HG02623 (cell line): ENCODE data around the gene ZNF275.
"Not testable (repeated sequence)": the region's sequence is repeated elsewhere in the genome, so short reads cannot be mapped to it uniquely, and the experiment has no call there.

Experiments
- ATAC-seq: cut with Tn5 transposase; IDR thresholded peaks from one replicate; pipeline ENCODE4 v1.9.1; 2021; ENCODE audit warnings: moderate library complexity; ENCODE audit not compliant: unreplicated experiment

The ZNF275 gene

GRCh38 chrX:153333821-153334653 is at the start of gene ZNF275:
TSS of gene ZNF275 (plus strand) at chrX:153334153. CDS start at chrX:153336680, 2,527 bp downstream.
- ATAC-seq, result peak; percentile 85

GRCh38 chrX:153285678-153286077 is 48.3 kb upstream of the ZNF275 start:
- ATAC-seq, result not testable (repeated sequence)

DNA sequence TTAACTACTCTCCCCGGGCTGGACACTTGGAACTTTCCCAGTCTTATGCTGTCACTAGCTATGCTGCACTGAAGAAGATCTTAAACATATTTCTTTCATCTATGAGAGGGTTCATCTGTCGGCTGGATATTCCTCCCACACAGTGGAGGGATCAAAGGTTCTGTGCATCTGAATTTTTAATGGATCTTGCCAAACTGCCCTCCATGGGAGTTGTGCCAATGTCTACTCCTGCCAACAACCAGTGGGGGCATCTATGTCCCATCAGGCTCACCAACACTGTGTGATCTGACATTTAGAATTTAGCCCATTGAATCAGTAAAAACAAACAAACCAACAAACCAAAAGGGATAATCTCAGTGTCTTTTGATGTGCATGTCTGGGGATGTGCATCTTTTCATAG is 45.1 kb upstream of the ZNF275 start:
- ATAC-seq, result not testable (repeated sequence)

DNA sequence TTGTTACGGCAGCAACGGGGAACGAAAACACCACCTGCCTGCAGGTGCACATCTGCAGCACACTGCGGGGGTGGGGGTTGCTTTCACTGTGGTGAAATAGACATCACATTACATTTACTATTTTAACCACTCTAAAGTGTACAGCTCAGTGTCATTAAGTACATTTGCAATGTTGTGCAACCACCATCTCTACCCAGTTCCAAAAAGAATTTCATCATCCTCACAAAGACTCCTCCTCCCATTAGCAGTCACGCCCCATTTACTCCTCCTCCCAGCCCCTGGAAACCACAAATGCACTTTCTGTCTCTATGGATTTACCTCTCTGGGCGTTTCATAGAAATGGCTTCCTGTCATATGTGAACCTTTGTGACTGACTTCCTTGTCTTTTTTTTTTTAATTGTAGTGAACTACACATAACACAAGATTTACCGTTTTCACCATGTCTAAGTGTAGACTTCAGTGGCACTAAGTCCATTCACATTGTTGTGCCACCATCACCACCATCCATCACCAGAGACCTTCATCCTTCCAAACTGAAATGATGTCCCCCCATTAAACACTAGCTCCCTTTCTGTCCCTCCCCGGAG is 40.4 kb upstream of the ZNF275 start:
- ATAC-seq, result not testable (repeated sequence)

DNA sequence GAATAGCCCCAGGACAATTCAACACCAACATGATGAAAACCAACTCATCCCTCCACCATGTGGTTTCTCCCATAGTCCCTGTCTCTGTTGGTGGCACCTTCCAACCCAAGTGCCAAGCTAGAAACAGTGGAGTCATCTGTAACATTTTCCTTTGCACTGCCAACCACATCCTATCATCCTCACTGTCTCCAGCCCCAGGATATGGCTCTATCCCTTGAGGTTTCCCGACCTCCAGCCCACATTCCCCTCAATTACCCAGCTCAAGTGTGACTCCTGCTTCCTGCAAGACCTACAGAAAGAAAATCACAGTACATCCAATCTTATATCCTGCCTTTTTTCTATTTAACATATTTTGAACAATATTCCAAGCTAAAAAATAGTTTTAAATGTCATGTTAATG is 36.6 kb upstream of the ZNF275 start:
- ATAC-seq, result no peak

DNA sequence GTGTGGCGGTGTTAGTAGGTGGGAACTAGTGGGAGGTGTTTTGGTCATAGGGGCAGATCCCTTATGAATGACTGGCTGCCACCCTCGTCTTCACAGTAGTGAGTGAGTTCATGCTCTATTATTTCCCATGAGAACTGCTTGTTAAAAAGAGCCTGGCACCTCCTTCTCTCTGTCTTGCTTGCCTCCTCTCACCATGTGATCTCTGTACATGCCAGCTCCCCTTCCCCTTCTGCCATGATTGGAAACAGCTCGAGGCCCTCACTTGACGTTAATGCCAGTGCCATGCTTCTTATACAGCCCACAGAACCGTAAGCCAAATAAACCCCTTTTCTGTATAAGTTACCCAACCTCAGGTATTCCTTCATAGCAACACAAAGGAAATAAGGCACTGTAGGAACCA is 34.1 kb upstream of the ZNF275 start:
- no peak for ATAC-seq

- no peak for ATAC-seq
Measured at GRCh38 chrX:153301746-153302145, 32.2 kb upstream of the ZNF275 start.

- ATAC-seq, result no peak
Measured at GRCh38 chrX:153302796-153303195, 31.2 kb upstream of the ZNF275 start.

DNA sequence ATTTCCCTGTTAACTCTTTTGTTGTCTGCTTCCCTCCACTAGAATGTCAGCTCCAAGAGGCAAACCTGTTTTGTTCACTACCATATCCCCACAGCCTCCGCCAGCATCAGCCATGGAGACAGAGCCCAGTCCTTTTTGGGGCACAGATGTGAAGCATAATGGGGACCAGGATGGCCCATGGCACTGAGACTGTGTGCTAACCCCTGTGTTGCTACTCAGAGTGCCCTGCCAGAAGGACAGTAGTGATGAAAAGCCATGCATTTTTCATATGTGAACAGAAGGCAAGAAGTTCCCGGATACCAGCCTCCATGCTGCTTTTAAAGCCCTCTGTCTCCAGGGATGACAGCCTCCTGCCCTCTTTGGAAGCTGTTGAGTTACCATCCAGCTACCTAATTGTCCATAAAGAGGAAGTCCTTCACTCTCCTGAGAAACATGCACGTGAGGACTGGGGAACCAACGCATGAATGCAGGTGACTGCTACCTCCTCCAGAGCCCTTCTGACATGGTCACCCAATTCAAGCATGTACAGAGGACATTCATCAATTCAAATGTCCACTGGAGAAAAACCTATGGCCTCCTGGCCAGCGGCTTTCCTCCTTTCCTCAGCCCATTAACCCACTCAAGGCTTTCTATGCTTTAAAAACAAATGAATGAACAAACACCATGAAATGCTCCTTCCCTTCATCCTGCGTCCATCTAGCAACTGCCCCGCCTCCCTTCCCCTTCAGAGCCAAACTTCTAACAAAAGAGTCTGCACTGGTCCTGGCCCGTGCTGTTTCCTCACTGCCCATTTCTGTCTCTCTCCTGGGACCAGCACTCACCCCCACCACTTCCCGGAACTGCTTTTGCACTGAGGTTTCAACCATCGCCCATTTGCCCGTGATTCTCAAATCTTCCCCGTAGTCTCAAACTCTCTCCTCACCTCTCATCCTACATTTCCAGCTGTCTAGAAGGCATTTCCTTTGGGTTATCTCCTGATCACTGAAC is 30.4 kb upstream of the ZNF275 start:
- no peak for ATAC-seq

DNA sequence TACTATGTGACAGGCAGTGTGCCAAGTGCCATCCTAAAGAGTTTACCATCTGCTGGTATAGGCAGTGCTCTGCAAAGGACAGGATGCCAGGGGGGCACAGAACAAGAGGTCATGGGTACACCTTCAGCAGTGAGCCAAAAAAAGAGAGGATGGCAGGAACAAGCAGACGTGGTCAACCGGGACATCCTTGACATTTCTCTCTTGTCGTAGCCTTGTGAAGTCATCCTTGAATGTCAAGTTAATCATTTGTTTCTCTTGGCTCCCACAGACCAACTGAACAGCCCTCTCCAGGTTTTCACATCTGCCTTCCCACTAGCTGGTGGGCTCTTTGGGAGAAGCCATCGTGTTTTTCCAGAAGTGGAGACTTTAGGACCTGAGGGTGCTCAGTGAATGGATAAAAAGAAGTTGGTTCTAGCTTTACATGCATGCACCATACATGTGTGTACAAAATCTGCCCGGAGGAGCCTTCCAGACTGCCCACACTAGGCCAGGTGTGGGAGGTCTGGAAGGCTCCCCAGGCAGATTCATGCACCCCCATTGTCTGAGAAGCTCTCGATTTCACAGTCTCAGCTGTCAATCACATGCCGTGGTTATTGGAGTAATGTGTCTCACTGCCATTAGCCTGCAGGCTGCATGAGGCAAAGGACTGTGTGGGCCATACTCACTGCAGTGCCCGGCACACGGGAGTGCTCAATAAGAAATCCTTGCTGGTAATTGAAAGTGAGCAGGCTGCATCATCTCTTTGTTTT is 28.8 kb upstream of the ZNF275 start:
- no peak for ATAC-seq

DNA sequence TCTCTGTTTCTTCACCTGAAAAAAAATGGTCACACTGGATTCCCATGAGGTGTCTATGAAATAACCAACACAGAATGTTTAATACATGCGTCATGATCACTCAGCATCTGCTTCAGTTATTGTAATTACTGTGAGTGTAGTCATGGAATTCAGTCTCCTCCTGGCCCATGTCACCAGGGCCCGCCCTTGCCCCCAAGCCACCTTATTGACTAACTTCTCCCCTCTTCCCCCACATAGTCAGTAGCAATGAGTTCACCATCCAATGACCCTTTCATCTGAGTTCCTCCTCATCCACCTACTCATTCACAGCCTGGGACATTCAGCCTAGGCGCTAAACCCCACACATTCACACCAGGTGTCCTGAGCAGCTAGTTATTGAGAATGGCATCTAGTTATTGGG is 28.0 kb upstream of the ZNF275 start:
- ATAC-seq, result no peak

DNA sequence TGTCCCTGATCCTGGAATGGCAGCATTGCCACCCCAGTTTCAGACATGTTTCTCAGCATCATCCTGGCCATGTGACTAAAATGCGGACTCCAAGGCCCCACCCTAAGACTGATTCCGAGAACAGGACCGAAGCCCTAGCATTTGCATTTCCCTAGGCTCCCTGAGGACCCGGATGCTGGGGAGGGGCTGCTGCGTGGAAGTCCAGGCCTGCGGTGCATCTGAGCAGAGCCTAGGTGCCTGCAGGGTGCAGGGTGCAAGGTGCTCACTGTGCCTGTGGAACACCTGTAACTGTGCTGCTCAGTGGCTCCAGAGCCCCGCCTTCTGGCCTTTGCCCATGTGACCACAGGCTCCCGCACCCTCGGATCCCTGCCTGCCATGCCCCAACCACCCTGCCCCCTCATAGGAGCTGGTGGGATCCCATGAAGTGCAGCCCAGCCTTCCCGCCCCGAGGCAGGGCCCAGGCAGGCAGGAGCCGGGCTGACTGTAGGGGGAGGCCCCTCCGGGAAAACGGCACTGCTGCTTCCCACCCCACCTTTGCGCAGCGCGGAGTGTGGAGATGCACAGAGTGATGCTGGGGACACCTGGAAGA is 27.3 kb upstream of the ZNF275 start:
- ATAC-seq, result no peak

DNA sequence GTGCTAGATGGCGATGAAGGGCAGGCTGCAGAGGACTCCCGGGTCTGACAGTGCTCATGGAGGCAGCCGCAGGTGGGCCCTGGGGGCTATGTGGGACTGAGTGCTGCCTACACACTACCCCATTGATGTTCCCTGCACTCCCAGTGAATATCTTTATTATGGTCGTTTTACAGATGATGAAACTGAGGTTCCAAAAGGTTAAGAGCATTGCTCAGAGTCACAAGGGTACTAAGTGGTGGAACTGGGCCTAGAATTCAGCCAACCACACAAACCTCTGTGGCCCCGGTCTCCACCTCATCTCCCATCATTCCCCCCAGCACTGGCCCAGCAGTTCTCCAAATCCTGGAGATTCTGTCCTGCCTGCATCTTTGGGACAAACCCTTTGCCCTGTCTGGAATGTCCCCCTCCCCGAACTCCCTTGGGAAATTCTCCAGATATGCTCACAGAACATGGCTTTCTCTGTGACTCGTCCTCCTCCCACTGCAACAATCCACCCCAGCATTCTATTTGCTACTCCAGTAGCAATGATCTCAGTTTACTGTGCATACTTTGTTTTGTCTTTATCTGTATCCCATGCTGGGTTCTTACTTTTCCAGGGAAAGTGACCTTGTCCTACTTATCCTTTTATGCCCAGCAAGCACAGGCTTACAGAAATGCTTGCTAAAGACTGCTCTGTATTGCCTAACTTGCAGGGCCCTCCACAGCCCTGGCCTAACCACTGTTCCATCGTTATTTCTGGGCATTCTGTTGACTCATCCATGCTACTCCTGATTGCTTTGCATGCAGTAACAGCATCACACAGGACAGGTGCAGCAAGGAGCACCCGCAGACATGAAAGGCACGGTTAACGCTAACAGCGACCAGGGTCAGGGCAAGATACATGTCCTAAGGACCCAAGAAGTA is 26.4 kb upstream of the ZNF275 start:
- no peak for ATAC-seq

GRCh38 chrX:153310901-153311300 is 23.1 kb upstream of the ZNF275 start:
- no peak for ATAC-seq

DNA sequence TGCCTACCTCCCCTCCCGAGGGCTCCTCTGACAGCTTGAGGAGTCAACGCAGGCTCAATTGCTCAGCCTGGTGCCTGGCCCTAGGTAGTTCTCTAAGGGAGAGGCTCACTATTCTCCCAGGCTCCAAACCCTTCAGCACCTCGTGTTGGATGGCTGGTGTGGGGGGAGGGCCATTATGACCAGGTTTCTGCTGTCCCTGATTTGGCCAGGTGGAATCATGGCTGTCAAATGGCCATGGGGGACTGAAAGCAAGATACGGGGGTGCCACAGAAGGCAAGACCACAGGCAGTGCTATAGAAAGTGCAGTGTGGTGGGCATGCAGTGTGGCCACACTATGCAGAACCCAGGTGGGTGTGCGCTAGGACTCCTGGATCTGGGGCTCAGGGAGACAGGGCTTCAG is 21.9 kb upstream of the ZNF275 start:
- no peak for ATAC-seq

- ATAC-seq, result no peak
Measured at GRCh38 chrX:153312842-153313241, 21.1 kb upstream of the ZNF275 start.

- ATAC-seq, result no peak
Measured at GRCh38 chrX:153317306-153317705, 16.6 kb upstream of the ZNF275 start.

GRCh38 chrX:153317996-153318722 is 15.8 kb upstream of the ZNF275 start:
- ATAC-seq, result no peak

DNA sequence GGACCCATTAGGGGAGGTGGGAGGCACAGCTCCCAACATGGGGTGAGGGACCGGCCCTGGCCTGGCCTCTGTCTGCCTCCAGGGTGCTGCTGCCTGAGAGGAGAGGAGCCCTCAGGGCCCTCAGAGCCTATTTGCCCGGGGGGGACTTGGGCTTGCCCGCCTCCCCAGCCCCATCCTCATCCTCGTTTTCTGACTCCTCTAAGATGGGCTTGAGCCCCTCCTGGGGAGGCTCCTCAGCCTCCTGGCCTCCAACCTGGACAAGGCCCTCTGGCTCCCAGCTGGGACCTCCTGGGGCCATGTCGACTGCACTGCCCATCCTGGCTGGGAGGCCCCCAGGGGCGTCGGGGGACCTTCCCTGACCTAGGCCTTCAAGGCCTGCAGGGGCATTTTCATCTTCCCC is 15.1 kb upstream of the ZNF275 start:
- ATAC-seq, result no peak
